H1 (cell line): Measurements from ENCODE around the gene MUC7. TPM values are rescaled to one million over a fixed set of nuclear protein-coding genes. Genes with fewer than 3 reads are reported as not detected.

Experiments
- CTCF ChIA-PET: fragments of 300-600 bp; sonication (Branson Sonifier 250); formaldehyde crosslinking; loops from one replicate; lab custom pipeline; 2021; ENCODE audit not compliant: partially characterized antibody; lab: Charles Lee
- POLR2A ChIA-PET: fragments of 300-600 bp; sonication (Branson Sonifier 250); formaldehyde crosslinking; loops from one replicate; lab custom pipeline; 2021; ENCODE audit warnings: inconsistent platforms; ENCODE audit not compliant: partially characterized antibody; lab: Charles Lee
- DNase-seq, 2 experiments: peaks; one replicate each; pipeline versions ENCODE4 v3.0.0 to v3.0.0-alpha.2; 2010 to 2022; ENCODE audit warnings: low spot score in 2 of 2, low read depth in 1 of 2, mixed read lengths in 1 of 2
- FAIRE-seq: peaks from 2 replicates; lab custom pipeline; 2011; peaks lifted over from hg19 to GRCh38; lab: Jason Lieb, UNC
- H2AFZ ChIP-seq: 2 replicates; pipeline ENCODE4 v1.8.1; 2012; ENCODE audit warnings: low read length, inconsistent platforms
- H2AK5ac ChIP-seq: 2 replicates; pipeline ENCODE4 v1.6.1; 2013; ENCODE audit warnings: low read depth, low read length
- H2BK120ac ChIP-seq: replicated peaks from 2 replicates; pipeline ENCODE3; 2013; ENCODE audit warnings: low read depth, low read length, inconsistent platforms
- H2BK12ac ChIP-seq: 2 replicates; pipeline ENCODE4 v1.6.1; 2013; ENCODE audit warnings: low read depth, low read length
- H2BK15ac ChIP-seq: 2 replicates; pipeline ENCODE4 v1.6.1; 2013; ENCODE audit warnings: low read length
- H2BK20ac ChIP-seq: 2 replicates; pipeline ENCODE4 v1.6.1; 2013; ENCODE audit warnings: low read length
- H2BK5ac ChIP-seq: 2 replicates; pipeline ENCODE4 v1.6.1; 2013; ENCODE audit warnings: low read depth, low read length
- H3K14ac ChIP-seq: 2 replicates; pipeline ENCODE4 v1.6.1; 2013; ENCODE audit warnings: inconsistent platforms; ENCODE audit not compliant: insufficient read length
- H3K18ac ChIP-seq: 2 replicates; pipeline ENCODE4 v1.6.1; 2013; ENCODE audit warnings: low read length; ENCODE audit errors: extremely low read depth
- H3K23ac ChIP-seq: 2 replicates; pipeline ENCODE4 v1.6.1; 2013; ENCODE audit warnings: inconsistent platforms; ENCODE audit not compliant: insufficient read length
- H3K23me2 ChIP-seq: 2 replicates; pipeline ENCODE4 v1.6.1; 2013; ENCODE audit warnings: low read depth, low read length
- H3K27ac ChIP-seq: 2 replicates; pipeline ENCODE4 v1.6.1; 2011; ENCODE audit warnings: low read depth, low read length, inconsistent platforms
- H3K27me3 ChIP-seq, 4 experiments: replicated peaks in 1 of 4; 1 replicate in 1 of 4; 2 replicates in 3 of 4; pipeline versions ENCODE4 v1.6.1 to v1.8.1; 2011 to 2013; ENCODE audit warnings: low read length in 3 of 4, mild to moderate bottlenecking in 3 of 4, inconsistent platforms in 2 of 4, mixed read lengths in 2 of 4, moderate library complexity in 1 of 4; ENCODE audit not compliant: control insufficient read depth in 3 of 4, insufficient read depth in 3 of 4; ENCODE audit errors: extremely low read depth in 1 of 4
- H3K36me3 ChIP-seq, 4 experiments: 2 replicates each; pipeline versions ENCODE4 v1.6.1 to v1.8.1; 2011 to 2013; ENCODE audit warnings: mild to moderate bottlenecking in 4 of 4, low read length in 3 of 4, moderate library complexity in 2 of 4, control low read depth in 1 of 4, inconsistent platforms in 1 of 4; ENCODE audit not compliant: insufficient read depth in 4 of 4, control insufficient read depth in 2 of 4
- H3K4ac ChIP-seq: replicated peaks from 2 replicates; pipeline ENCODE3; 2013; ENCODE audit warnings: low read length, low read depth, mixed read lengths, inconsistent platforms; ENCODE audit not compliant: insufficient read length
- H3K4me1 ChIP-seq, 4 experiments: replicated peaks in 1 of 4; 1 replicate in 1 of 4; 2 replicates in 3 of 4; pipeline versions ENCODE4 v1.6.1 to v1.8.1; 2011 to 2013; ENCODE audit warnings: low read length in 3 of 4, inconsistent platforms in 2 of 4, mixed read lengths in 1 of 4; ENCODE audit not compliant: insufficient read depth in 4 of 4, control insufficient read depth in 3 of 4
- H3K4me2 ChIP-seq, 2 experiments: 2 replicates each; pipeline versions ENCODE4 v1.6.1 to v1.8.1; 2011 to 2013; ENCODE audit warnings: low read depth in 2 of 2, low read length in 2 of 2, control low read depth in 1 of 2, inconsistent platforms in 1 of 2, mild to moderate bottlenecking in 1 of 2; ENCODE audit not compliant: insufficient read depth in 1 of 2
- H3K4me3 ChIP-seq, 4 experiments: fragments of 200-600, 300-600 bp in 1 of 4; sonication (generic), shearing (Covaris generic), sonication (Bioruptor Twin) in 1 of 4; 2 replicates each; pipeline versions ENCODE4 v1.5.1 to v1.8.1; 2011 to 2016; ENCODE audit warnings: low read length in 4 of 4, low read depth in 3 of 4, control low read depth in 2 of 4, inconsistent platforms in 2 of 4, mild to moderate bottlenecking in 2 of 4, mixed read lengths in 1 of 4, moderate library complexity in 1 of 4; ENCODE audit not compliant: insufficient read depth in 2 of 4; ENCODE audit errors: extremely low read depth in 1 of 4
- H3K56ac ChIP-seq: replicated peaks from 2 replicates; pipeline ENCODE3; 2013; ENCODE audit warnings: low read depth, mild to moderate bottlenecking, mixed read lengths, low read length, inconsistent platforms; ENCODE audit not compliant: insufficient read length
- H3K79me1 ChIP-seq: 2 replicates; pipeline ENCODE4 v1.6.1; 2013; ENCODE audit warnings: low read depth, low read length, control low read depth
- H3K79me2 ChIP-seq, 2 experiments: 2 replicates each; pipeline versions ENCODE4 v1.6.1 to v1.8.1; 2012 to 2013; ENCODE audit warnings: low read length in 2 of 2, mild to moderate bottlenecking in 2 of 2, inconsistent platforms in 1 of 2; ENCODE audit not compliant: insufficient read depth in 2 of 2, control insufficient read depth in 1 of 2
- H3K9ac ChIP-seq, 4 experiments: replicated peaks in 1 of 4; 1 replicate in 1 of 4; 2 replicates in 3 of 4; pipeline versions ENCODE4 v1.6.1 to v1.8.1; 2011 to 2013; ENCODE audit warnings: low read depth in 3 of 4, low read length in 3 of 4, control low read depth in 2 of 4, mild to moderate bottlenecking in 2 of 4, moderate library complexity in 2 of 4, inconsistent platforms in 1 of 4; ENCODE audit errors: extremely low read depth in 1 of 4
- H3K9me3 ChIP-seq, 2 experiments: 2 replicates each; pipeline versions ENCODE4 v1.6.1 to v1.8.1; 2012 to 2013; ENCODE audit warnings: mild to moderate bottlenecking in 2 of 2, moderate library complexity in 2 of 2, control low read depth in 1 of 2, inconsistent platforms in 1 of 2, low read depth in 1 of 2, low read length in 1 of 2, mixed read lengths in 1 of 2; ENCODE audit not compliant: insufficient read depth in 2 of 2
- H4K20me1 ChIP-seq, 2 experiments: replicated peaks in 1 of 2; 2 replicates each; pipeline versions ENCODE3 to v1.8.1; 2011 to 2013; ENCODE audit warnings: inconsistent platforms in 2 of 2, low read length in 2 of 2, mild to moderate bottlenecking in 1 of 2; ENCODE audit not compliant: insufficient read depth in 2 of 2, control insufficient read depth in 1 of 2
- H4K5ac ChIP-seq: 2 replicates; pipeline ENCODE4 v1.6.1; 2013; ENCODE audit warnings: low read length, low read depth, mixed read lengths, inconsistent platforms; ENCODE audit not compliant: insufficient read length
- H4K8ac ChIP-seq: 2 replicates; pipeline ENCODE4 v1.8.0; 2013; ENCODE audit warnings: mild to moderate bottlenecking, moderate library complexity, low read length, inconsistent platforms; ENCODE audit not compliant: insufficient read depth; ENCODE audit errors: extremely low read depth
- H4K91ac ChIP-seq: replicated peaks from 2 replicates; pipeline ENCODE3; 2013; ENCODE audit warnings: low read length, mixed read lengths, inconsistent platforms; ENCODE audit not compliant: insufficient read length
- ASH2L ChIP-seq: fragments of 200-600, 300-600 bp; sonication (generic); IDR thresholded peaks from one replicate; pipeline ENCODE4 v1.7.1; 2017; ENCODE audit warnings: low read length
- CBX8 ChIP-seq: fragments of 300-800, 300-1000 bp; sonication (generic); IDR thresholded peaks from 2 replicates; pipeline ENCODE4 v1.7.1; 2016; ENCODE audit warnings: low read depth, low read length, borderline replicate concordance
- CTBP2 ChIP-seq: IDR thresholded peaks from 2 replicates; pipeline ENCODE4 v1.7.0; 2011; ENCODE audit warnings: borderline replicate concordance, mild to moderate bottlenecking, moderate library complexity, mixed read lengths, low read length; ENCODE audit not compliant: insufficient read depth, insufficient read length
- WGBS, 2 experiments: shearing (Covaris generic) in 1 of 2; methylation state at CpG; one replicate each; pipeline versions ENCODE4 v1.1.6 to v1.1.7; 2013 to 2015; ENCODE audit warnings: low lambda C conversion rate in 2 of 2, mixed read lengths in 2 of 2, inconsistent platforms in 1 of 2, low coverage in 1 of 2, missing lambda C conversion rate in 1 of 2; ENCODE audit not compliant: insufficient replicate concordance in 2 of 2, insufficient coverage in 1 of 2, insufficient read length in 1 of 2; ENCODE audit errors: extremely low coverage in 1 of 2, missing lambda C conversion rate in 1 of 2; 5-methylcytosine and 5-hydroxymethylcytosine counted together
- polyA plus RNA-seq, 7 experiments: library from polyadenylated mRNA; depleted of rRNA in 3 of 7; stranded (reverse) in 5 of 7; unstranded in 2 of 7; fragments of >200 nt in 5 of 7; fragments of 200-250 nt in 2 of 7; gene quantifications; 1 replicate in 5 of 7; 2 replicates in 1 of 7; 4 replicates in 1 of 7; pipeline versions ENCODE4 v1.2.1 to v1.2.3, GENCODE V29; 2011 to 2013; ENCODE audit warnings: missing spikeins in 2 of 7, mixed read lengths in 2 of 7
- total RNA-seq: library from RNA; stranded (reverse); fragmentation: NEBNext Ultra II Directional; extraction: Animal tissue kit (Norgen Biotek cat#: 25700); gene quantifications from 2 replicates; pipeline ENCODE4 v1.2.1, GENCODE V29; 2021
- TF ChIP-seq, protein P1 (sequence below): IDR thresholded peaks from 2 replicates; pipeline ENCODE4 v1.6.1; 2012; ENCODE audit warnings: inconsistent platforms

MUC7 gene
- total and polyA plus RNA-seq, 2 of the 8 experiments (the other 6 are each of a cell fraction or from before 2014, with no cell fraction given) = not detected

DNA sequence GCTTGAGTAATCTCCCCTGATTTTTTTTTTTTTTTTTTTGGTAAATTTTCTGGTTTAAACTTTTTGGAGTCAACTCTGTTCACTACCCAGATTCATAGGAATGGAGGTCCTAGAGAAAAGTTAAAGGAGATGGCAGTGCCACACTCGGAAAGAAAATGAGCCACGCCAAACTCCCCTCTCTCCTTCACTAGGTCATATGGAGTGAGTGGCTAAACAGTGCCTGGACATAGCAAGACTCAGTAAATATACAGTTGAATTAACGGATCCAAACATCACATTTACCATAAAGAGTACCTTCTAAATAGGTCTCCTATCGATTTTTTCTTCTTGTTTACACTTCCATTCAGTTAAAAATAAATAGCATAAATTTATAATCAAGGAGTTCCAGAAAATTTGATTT, 32.7 kb downstream of the MUC7 start:
- WGBS, 2 experiments = 76% methylated on average over 4 of the region's 4 CpGs; no CpG with 5 or more reads in 1 of the 2 experiments
- Histone ChIP-seq H3K27me3 (no peaks in the 10 kb centered on the region), H3K56ac (no peak overlapping the region), H4K5ac (no peak overlapping the region), H3K14ac (no peak overlapping the region), H3K79me2 (no peaks in the 10 kb centered on the region), H3K23me2 (no peaks in the 10 kb centered on the region), H2BK15ac (no peak overlapping the region), H2AFZ (no peak overlapping the region), H2BK5ac (no peak overlapping the region), H3K4ac (no peak overlapping the region), H3K23ac (no peak overlapping the region), H2AK5ac (no peak overlapping the region), H2BK12ac (no peak overlapping the region), H3K27ac (no peak overlapping the region), H3K36me3 (no peaks in the 10 kb centered on the region), H3K4me3 (no peak overlapping the region), H4K91ac (no peak overlapping the region), H3K18ac (no peak overlapping the region), H2BK20ac (no peak overlapping the region), H3K79me1 (no peaks in the 10 kb centered on the region), H3K4me2 (no peak overlapping the region), H3K9me3 (no peaks in the 10 kb centered on the region), H3K9ac (no peak overlapping the region), H2BK120ac (no peak overlapping the region), H3K4me1 (no peaks in the 10 kb centered on the region), H4K8ac (no peak overlapping the region), H4K20me1 (no peaks in the 10 kb centered on the region)
- ChIA-PET POLR2A (no interaction called here), CTCF (interaction anchor here (0.8 to 3.4 kb wide), 10 partner anchors 9 to 1543 kb away, joined by 3 to 21 read pairs (median 6); no protein-coding TSS in a partner anchor)
- no peak for DNase-seq
- no peak for FAIRE-seq
- no peak for TF ChIP-seq CTBP2
- TF ChIP-seq, protein P1, sequence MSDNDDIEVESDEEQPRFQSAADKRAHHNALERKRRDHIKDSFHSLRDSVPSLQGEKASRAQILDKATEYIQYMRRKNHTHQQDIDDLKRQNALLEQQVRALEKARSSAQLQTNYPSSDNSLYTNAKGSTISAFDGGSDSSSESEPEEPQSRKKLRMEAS = no peak
- TF ChIP-seq CBX8 = no peak
- no peak for TF ChIP-seq ASH2L
